ENCODE data around the gene CCDC3. TPM values are rescaled to one million over a fixed set of nuclear protein-coding genes. Genes with fewer than 3 reads are reported as not detected.

The CCDC3 gene
- total RNA-seq, 6 experiments from 2014 or later = 3.6 to 10.2 (median 5.8) TPM

DNA sequence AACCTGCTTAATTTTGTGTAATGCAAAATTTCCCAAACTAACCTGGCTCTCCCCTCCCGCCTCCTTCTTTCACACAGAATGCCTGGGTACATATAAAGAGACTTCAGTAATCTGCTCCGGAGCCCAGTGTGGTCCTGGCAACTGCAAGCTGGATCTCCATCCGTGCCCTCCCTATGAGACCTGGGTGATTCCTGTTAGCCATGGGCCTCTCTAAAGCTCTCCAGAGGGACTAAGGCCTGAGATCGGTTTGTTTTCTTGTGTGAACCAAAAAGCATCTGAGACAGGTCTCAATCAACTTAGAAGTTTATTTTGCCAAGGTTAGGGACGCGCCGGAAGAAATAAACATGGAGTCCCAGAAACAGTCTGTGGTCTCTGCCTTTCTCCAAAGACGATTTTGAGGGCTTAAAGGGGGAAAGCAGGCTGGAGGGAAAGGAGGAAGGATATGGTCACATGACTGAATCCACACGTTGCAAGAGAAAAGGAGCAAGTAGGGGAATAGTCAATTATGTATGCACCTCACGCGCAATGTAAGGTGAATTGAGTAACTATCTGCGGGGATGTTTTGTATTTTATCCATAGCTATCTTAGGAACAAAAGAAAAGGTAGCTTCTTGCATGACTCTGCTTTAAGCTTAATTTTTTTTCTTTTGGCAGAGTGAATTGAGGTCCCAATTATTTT, 46.2 kb upstream of the CCDC3 start:
- intact Hi-C loops (cut with DNase I) = no loop called here
- no peak overlapping the region for H3K27ac ChIP-seq
- TF ChIP-seq, protein P1, sequence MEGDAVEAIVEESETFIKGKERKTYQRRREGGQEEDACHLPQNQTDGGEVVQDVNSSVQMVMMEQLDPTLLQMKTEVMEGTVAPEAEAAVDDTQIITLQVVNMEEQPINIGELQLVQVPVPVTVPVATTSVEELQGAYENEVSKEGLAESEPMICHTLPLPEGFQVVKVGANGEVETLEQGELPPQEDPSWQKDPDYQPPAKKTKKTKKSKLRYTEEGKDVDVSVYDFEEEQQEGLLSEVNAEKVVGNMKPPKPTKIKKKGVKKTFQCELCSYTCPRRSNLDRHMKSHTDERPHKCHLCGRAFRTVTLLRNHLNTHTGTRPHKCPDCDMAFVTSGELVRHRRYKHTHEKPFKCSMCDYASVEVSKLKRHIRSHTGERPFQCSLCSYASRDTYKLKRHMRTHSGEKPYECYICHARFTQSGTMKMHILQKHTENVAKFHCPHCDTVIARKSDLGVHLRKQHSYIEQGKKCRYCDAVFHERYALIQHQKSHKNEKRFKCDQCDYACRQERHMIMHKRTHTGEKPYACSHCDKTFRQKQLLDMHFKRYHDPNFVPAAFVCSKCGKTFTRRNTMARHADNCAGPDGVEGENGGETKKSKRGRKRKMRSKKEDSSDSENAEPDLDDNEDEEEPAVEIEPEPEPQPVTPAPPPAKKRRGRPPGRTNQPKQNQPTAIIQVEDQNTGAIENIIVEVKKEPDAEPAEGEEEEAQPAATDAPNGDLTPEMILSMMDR (IDR thresholded peaks at IDR 0.05) = no peak
- no peak for TF ChIP-seq POLR2A (IDR thresholded peaks at IDR 0.05)
- WGBS (ENCODE audit: insufficient coverage, low coverage, low lambda C conversion rate, missing lambda C conversion rate) = 70% methylated on average over 12 of the region's 12 CpGs
- no peak overlapping the region for H3K4me3 ChIP-seq
- DNase-seq (no peak), ATAC-seq (no peak)
- H3K27me3 ChIP-seq = no peaks in the 10 kb centered on the region
- no peaks in the 10 kb centered on the region for H3K9me3 ChIP-seq
- H3K4me1 ChIP-seq = no peaks in the 10 kb centered on the region
- H3K36me3 ChIP-seq = no peaks in the 10 kb centered on the region

DNA sequence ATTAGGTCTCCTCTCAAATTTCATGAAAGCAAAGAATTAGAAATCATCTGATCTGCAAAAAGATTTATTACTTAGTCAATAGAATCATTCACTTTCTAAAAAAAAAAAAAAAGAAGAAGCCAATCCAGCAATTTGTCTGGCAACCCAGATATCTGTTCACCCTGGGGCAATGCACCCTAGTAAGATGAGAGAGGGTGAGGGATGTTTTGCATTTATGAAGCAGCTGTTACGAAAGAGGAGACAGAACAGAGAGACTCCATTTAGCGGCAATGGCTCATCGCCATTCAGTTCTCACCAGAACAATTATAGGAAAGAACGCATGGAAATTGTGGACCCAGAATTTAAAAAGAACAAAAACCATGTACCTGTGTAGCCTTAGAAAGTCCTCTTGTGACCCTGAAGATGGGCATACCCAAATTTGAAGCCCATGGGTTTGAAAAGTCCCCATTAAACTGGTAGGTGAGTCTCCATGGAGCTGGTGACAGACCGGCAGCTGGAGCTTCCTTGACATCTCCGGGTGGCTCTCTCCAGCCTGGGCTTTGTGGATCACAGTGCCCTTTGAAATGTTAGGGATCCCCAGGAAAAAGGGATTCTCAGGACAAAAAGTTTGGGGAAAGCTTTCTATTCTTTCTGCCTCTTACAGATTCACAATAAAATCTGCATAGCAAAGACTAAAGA, 45.5 kb upstream of the CCDC3 start:
- no peak for DNase-seq
- Histone ChIP-seq H3K4me1 (no peaks in the 10 kb centered on the region), H3K27ac (no peak overlapping the region), H3K27me3 (no peaks in the 10 kb centered on the region), H3K36me3 (no peaks in the 10 kb centered on the region), H3K4me3 (no peak overlapping the region), H3K9me3 (no peaks in the 10 kb centered on the region)
- intact Hi-C loops (cut with DNase I) = no loop called here
- no peak for TF ChIP-seq POLR2A (IDR thresholded peaks at IDR 0.05)
- TF ChIP-seq, protein P1 (IDR thresholded peaks at IDR 0.05) = no peak
- ATAC-seq = no peak
- WGBS (ENCODE audit: insufficient coverage, low coverage, low lambda C conversion rate, missing lambda C conversion rate) = 77% methylated on average over 6 of the region's 6 CpGs

DNA sequence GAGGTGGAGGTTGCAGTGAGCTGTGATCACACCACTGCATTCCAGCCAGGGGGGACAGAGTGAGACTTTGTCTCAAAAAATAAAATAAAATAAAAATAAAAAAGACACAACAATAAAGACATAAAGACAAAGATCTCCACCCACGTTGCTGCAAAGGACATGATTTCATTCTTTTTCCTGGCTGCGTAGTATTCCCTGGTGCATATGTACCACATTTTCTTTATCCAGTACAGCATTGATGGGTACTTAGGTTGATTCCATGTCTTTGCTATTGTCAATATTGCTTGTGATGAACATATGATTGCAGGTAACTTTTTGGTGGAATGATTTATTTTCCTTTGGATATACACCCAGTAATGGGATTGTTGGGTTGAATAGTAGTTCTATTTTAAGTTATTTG, 42.0 kb upstream of the CCDC3 start:
- no peaks in the 10 kb centered on the region for H3K27me3 ChIP-seq
- no peaks in the 10 kb centered on the region for H3K4me1 ChIP-seq
- DNase-seq (no peak), ATAC-seq (no peak)
- no peak overlapping the region for H3K27ac ChIP-seq
- H3K4me3 ChIP-seq = no peak overlapping the region
- H3K9me3 ChIP-seq = no peaks in the 10 kb centered on the region
- intact Hi-C loops (cut with DNase I) = no loop called here
- TF ChIP-seq, protein P1 (IDR thresholded peaks at IDR 0.05) = no peak
- TF ChIP-seq POLR2A (IDR thresholded peaks at IDR 0.05) = no peak
- no peaks in the 10 kb centered on the region for H3K36me3 ChIP-seq
- 73% methylated on average over 2 of the region's 2 CpGs for WGBS (ENCODE audit: insufficient coverage, low coverage, low lambda C conversion rate, missing lambda C conversion rate)

DNA sequence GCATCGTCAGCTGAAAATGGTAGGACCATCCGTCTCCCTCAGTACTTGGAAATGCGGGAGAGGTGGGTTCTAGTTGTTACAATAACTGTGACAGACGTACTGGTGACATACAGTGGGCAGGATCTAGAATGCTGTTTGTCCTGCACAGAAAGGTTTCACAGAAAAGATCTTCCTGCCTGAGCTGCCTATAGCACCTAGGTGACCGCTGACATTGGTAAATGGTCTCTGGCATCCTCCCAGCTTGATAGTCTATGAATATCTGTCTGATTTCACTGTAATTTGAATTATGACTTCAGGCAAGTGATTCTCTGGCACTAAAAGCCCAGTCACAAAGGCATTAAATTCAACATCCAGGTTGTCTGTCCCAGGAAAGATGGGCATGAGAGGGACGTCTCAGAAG, 38.2 kb upstream of the CCDC3 start:
- Histone ChIP-seq H3K36me3 (no peaks in the 10 kb centered on the region), H3K4me1 (no peaks in the 10 kb centered on the region), H3K27ac (no peak overlapping the region), H3K4me3 (no peak overlapping the region), H3K9me3 (no peaks in the 10 kb centered on the region), H3K27me3 (no peaks in the 10 kb centered on the region)
- intact Hi-C loops (cut with DNase I) = no loop called here
- no peak for TF ChIP-seq POLR2A (IDR thresholded peaks at IDR 0.05)
- TF ChIP-seq, protein P1 (IDR thresholded peaks at IDR 0.05) = no peak
- ATAC-seq (no peak), DNase-seq (no peak)
- 52% methylated on average over 5 of the region's 6 CpGs for WGBS (ENCODE audit: insufficient coverage, low coverage, low lambda C conversion rate, missing lambda C conversion rate)

All from right lobe of liver (tissue), 6 donors.